Measurements from ENCODE around the gene TMED1. TPM values are rescaled to one million over a fixed set of nuclear protein-coding genes. Genes with fewer than 3 reads are reported as not detected.
A peak's percentile ranks its signal among the peaks of the same experiment; 100 is the strongest.

Gene TMED1
- total and polyA plus RNA-seq, 12 donors, result 12.5 to 103 (median 48.6) TPM

DNA sequence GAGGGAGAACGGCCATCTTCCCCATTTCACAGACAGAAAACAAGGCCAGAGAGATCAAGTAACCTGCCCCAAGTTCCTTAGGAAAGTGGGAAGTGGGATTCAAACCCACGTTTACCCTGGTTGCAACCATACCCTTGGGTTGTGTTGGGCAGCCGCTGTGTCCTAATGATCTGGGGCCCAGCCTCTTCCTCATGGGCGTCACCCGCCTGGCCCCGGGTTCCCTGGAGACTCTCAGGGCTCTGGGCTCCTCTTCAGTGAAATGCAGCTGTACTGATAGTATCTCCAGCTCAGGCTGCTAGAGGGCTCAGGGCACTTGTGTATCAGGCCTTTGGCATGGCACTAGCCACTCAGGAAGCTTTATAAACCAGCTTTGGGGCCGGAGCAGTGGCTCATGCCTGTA is 9.8 kb downstream of the TMED1 start:
- H3K27me3 ChIP-seq, result no peaks in the 10 kb centered on the region
- peak in 1 of 7 donors; percentile 7 for DNase-seq
- H3K9me3 ChIP-seq (replicated peaks in 1 of 3), result no peaks in the 10 kb centered on the region
- intact Hi-C loops (cut with DNase I), result no loop called here
- 78 to 86% (median 81%) methylated on average over 2 to 7 of the region's 7 CpGs for WGBS, 4 donors
- H3K4me3 ChIP-seq, result no peak overlapping the region
- H3K36me3 ChIP-seq (replicated peaks in 1 of 2), result peaks cover 0 to 92% of the 10 kb centered on the region in 2 donors
- TF ChIP-seq, protein P1, sequence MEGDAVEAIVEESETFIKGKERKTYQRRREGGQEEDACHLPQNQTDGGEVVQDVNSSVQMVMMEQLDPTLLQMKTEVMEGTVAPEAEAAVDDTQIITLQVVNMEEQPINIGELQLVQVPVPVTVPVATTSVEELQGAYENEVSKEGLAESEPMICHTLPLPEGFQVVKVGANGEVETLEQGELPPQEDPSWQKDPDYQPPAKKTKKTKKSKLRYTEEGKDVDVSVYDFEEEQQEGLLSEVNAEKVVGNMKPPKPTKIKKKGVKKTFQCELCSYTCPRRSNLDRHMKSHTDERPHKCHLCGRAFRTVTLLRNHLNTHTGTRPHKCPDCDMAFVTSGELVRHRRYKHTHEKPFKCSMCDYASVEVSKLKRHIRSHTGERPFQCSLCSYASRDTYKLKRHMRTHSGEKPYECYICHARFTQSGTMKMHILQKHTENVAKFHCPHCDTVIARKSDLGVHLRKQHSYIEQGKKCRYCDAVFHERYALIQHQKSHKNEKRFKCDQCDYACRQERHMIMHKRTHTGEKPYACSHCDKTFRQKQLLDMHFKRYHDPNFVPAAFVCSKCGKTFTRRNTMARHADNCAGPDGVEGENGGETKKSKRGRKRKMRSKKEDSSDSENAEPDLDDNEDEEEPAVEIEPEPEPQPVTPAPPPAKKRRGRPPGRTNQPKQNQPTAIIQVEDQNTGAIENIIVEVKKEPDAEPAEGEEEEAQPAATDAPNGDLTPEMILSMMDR (IDR thresholded peaks at IDR 0.05), result no peak
- no peak for TF ChIP-seq POLR2A (IDR thresholded peaks at IDR 0.05)
- H3K27ac ChIP-seq, result no peak overlapping the region
- no peaks in the 10 kb centered on the region for H3K4me1 ChIP-seq (replicated peaks in 1 of 2)

DNA sequence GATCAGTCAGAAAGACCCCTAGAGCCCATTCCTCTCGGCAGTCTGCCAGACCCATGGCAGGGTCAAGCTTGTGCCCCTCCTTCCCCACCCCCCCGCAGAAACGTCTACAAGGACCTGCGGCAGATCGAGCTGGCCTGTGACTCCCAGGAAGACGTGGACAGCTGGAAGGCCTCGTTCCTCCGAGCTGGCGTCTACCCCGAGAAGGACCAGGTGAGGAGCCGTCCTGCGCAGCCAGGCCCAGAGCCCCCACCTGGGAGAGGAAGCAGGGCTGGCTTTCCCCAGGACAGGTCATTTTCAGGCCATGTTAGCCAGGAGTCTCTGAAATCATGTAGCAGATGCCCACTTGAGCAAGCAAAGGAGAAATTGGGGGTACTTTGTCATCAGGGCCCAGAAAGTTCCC is 12.3 kb downstream of the TMED1 start:
- H3K36me3 ChIP-seq (replicated peaks in 1 of 2), result peaks cover 0 to 85% of the 10 kb centered on the region in 2 donors
- DNase-seq, result peak in 1 of 7 donors; percentile 12
- intact Hi-C loops (cut with DNase I), result no loop called here
- no peaks in the 10 kb centered on the region for H3K27me3 ChIP-seq
- no peaks in the 10 kb centered on the region for H3K9me3 ChIP-seq (replicated peaks in 1 of 3)
- no peak overlapping the region for H3K27ac ChIP-seq
- no peaks in the 10 kb centered on the region for H3K4me1 ChIP-seq (replicated peaks in 1 of 2)
- no peak overlapping the region for H3K4me3 ChIP-seq
- TF ChIP-seq, protein P1 (IDR thresholded peaks at IDR 0.05), result no peak
- TF ChIP-seq POLR2A (IDR thresholded peaks at IDR 0.05), result no peak
- 60 to 92% (median 88%) methylated on average over 1 to 12 of the region's 12 CpGs for WGBS, 4 donors

DNA sequence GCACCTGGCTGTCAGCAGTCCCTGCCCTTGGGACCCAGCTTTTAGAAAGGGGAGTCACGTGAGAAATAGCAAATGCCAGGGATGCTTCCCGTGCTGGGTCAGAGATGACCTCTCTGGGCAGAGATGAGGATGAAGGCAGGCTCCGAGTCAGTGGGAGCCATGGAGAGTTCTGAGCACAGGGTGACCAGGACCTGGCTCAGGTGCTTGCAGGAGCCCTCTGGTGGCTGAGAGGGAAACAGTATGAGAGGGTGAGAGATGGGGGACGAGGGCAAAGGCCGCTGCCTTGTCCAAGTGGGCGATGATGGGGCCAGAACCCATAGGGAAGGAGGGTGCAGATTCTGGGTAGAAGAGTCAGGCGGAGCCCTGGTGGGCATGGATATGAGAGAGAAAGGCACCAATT is 15.8 kb downstream of the TMED1 start:
- no peaks in the 10 kb centered on the region for H3K9me3 ChIP-seq (replicated peaks in 1 of 3)
- H3K4me1 ChIP-seq (replicated peaks in 1 of 2), result no peaks in the 10 kb centered on the region
- no peak overlapping the region for H3K27ac ChIP-seq
- WGBS, 4 donors, result 79 to 88% (median 86%) methylated on average over 7 of the region's 7 CpGs
- intact Hi-C loops (cut with DNase I), result no loop called here
- no peak overlapping the region for H3K4me3 ChIP-seq
- TF ChIP-seq, protein P1 (IDR thresholded peaks at IDR 0.05), result peak in 2 of 6 experiments; percentile 9 to 30
- TF ChIP-seq POLR2A (IDR thresholded peaks at IDR 0.05), result no peak
- no peaks in the 10 kb centered on the region for H3K27me3 ChIP-seq
- peaks cover 0 to 67% of the 10 kb centered on the region in 2 donors for H3K36me3 ChIP-seq (replicated peaks in 1 of 2)
- no peak for DNase-seq

DNA sequence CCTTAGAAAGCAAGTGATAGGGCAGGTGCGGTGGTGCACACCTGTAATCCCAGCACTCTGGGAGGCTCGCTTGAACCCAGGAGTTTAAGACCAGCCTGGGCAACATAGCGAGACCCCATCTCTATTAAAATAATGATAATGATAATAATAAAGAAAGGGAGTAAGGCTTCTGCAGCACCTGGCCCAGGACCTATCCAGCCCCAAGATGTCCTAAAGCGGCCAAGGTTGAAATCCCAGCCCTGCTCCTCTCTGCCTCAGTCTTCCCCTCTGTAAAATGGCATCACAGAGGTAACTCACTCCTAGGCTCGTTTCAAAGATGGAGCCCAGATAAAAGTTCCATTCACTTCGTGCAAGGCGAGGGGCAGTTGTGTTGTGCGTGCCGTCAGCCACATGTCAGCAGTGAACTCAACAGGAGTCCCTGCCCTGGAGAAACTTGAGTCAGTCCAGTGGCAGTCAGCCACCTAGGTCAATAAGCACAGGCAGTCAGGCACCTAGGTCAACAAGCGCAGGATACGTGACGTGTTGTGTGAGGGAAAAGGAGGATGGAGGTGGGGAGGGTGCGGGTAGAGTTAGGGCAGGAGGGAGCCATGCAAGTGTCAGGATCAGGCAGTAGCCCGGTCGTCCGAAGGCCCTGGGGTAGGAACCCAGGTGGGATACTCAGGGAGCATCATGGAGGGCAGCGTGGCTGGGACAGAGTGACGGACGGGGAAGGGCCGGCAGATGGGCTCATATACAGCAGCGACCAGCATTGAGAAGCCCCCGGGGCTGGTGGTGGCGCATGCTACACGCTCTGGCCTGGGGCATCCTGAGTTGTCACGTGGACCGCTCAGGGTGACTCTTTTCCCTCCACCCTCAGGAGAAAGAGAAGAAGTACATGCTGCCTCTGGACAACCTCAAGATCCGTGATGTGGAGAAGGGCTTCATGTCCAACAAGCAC is 16.6 kb downstream of the TMED1 start:
- no peaks in the 10 kb centered on the region for H3K4me1 ChIP-seq (replicated peaks in 1 of 2)
- H3K4me3 ChIP-seq, result no peak overlapping the region
- intact Hi-C loops (cut with DNase I), result no loop called here
- peaks cover 0 to 59% of the 10 kb centered on the region in 2 donors for H3K36me3 ChIP-seq (replicated peaks in 1 of 2)
- no peaks in the 10 kb centered on the region for H3K9me3 ChIP-seq (replicated peaks in 1 of 3)
- 93 to 95% (median 95%) methylated on average over 17 to 27 of the region's 27 CpGs for WGBS, 4 donors
- no peak for DNase-seq
- H3K27me3 ChIP-seq, result no peaks in the 10 kb centered on the region
- TF ChIP-seq POLR2A (IDR thresholded peaks at IDR 0.05), result no peak
- TF ChIP-seq, protein P1 (IDR thresholded peaks at IDR 0.05), result no peak
- peak overlapping the region in 1 of 5 donors; percentile 84 for H3K27ac ChIP-seq

Data from adrenal gland (tissue), 12 donors.